CD4-positive, alpha-beta T cell (primary cell): ENCODE measurements around the gene C4orf51. TPM values are rescaled to one million over a fixed set of nuclear protein-coding genes. Genes with fewer than 3 reads are reported as not detected.

Experiments
- ATAC-seq: fragments of 200-7000 bp; cut with Tn5 transposase; one replicate; pipeline ENCODE4 v1.10.0; 2022; ENCODE audit warnings: mild to moderate bottlenecking; ENCODE audit not compliant: poor library complexity
- CTCF ChIA-PET: fragments of 350-600 bp; sonication (Branson Sonifier 250); formaldehyde crosslinking; loops from one replicate; lab custom pipeline; 2021; ENCODE audit warnings: antibody characterized with exemption, inconsistent platforms; lab: Charles Lee
- POLR2A ChIA-PET: fragments of 350-600 bp; sonication (Branson Sonifier 250); formaldehyde crosslinking; loops from one replicate; lab custom pipeline; 2021; ENCODE audit warnings: antibody characterized with exemption, inconsistent platforms; lab: Charles Lee
- DNase-seq, 14 experiments: peaks; one replicate each; pipeline ENCODE4 v3.0.0-alpha.2; 2013 to 2020; ENCODE audit warnings: mixed read lengths in 2 of 14
- H3K27ac ChIP-seq, 2 donors: one replicate each; pipeline versions ENCODE4 v1.5.1 to v1.7.0; 2013; ENCODE audit warnings: low read length in 2 of 2, low read depth in 1 of 2, mild to moderate bottlenecking in 1 of 2
- H3K27me3 ChIP-seq, 2 experiments: 1 replicate in 1 of 2; 2 replicates in 1 of 2; pipeline versions ENCODE4 v1.6.1 to v1.7.0; 2013; ENCODE audit warnings: low read length in 2 of 2, control low read depth in 1 of 2, mild to moderate bottlenecking in 1 of 2, moderate library complexity in 1 of 2; ENCODE audit not compliant: insufficient read depth in 2 of 2, control insufficient read depth in 1 of 2
- H3K36me3 ChIP-seq: one replicate; pipeline ENCODE4 v1.6.1; 2013; ENCODE audit warnings: low read length, control low read depth; ENCODE audit not compliant: insufficient read depth
- H3K4me1 ChIP-seq: one replicate; pipeline ENCODE4 v1.6.1; 2013; ENCODE audit warnings: low read length, control low read depth; ENCODE audit not compliant: insufficient read depth
- H3K4me3 ChIP-seq: one replicate; pipeline ENCODE4 v1.5.1; 2013; ENCODE audit warnings: mild to moderate bottlenecking, low read length, moderate library complexity
- H3K9me3 ChIP-seq, 2 experiments: 1 replicate in 1 of 2; 2 replicates in 1 of 2; pipeline versions ENCODE4 v1.6.1 to v1.7.0; 2013; ENCODE audit warnings: low read length in 2 of 2, mild to moderate bottlenecking in 2 of 2, control low read depth in 1 of 2, moderate library complexity in 1 of 2; ENCODE audit not compliant: control insufficient read depth in 1 of 2, insufficient read depth in 1 of 2
- H3K27ac Mint-ChIP-seq: one replicate; pipeline ENCODE4 v1.8.0; 2020; ENCODE audit warnings: mixed read lengths
- H3K27me3 Mint-ChIP-seq: one replicate; pipeline ENCODE4 v1.8.0; 2021; ENCODE audit warnings: mixed read lengths
- H3K36me3 Mint-ChIP-seq: one replicate; pipeline ENCODE4 v1.8.0; 2021; ENCODE audit warnings: low read depth, mixed read lengths
- H3K4me1 Mint-ChIP-seq: one replicate; pipeline ENCODE4 v1.8.0; 2021; ENCODE audit warnings: low read depth, mixed read lengths
- H3K4me3 Mint-ChIP-seq: one replicate; pipeline ENCODE4 v1.8.0; 2020; ENCODE audit warnings: mild to moderate bottlenecking, mixed read lengths
- H3K9me3 Mint-ChIP-seq: one replicate; pipeline ENCODE4 v1.8.0; 2020; ENCODE audit warnings: mixed read lengths
- intact Hi-C, 2 experiments: fragments of 100-400 bp; cut with DNase I in 1 of 2; cut with micrococcal nuclease in 1 of 2; formaldehyde crosslinking; loops; one replicate each; pipeline versions ENCODE4 v1.15.1 to v1.9.0; 2023 to 2025; cut with DNase I, micrococcal nuclease
- total RNA-seq, 174 experiments: library from RNA in 2 of 174; stranded (reverse) in 2 of 174; gene quantifications; one replicate each; pipeline ENCODE4 v1.2.3 and lab custom pipeline; 2021 to 2026
- TF ChIP-seq, protein P1 (sequence below): fragments of 200-600 bp; IDR thresholded peaks from one replicate; pipeline ENCODE4 v1.8.0; 2022; ENCODE audit warnings: antibody characterized with exemption, mild to moderate bottlenecking

C4orf51 gene
- total RNA-seq, 2 experiments from 2014 or later = not detected

GRCh38 chr4:145781351-145781750 is 101.4 kb downstream of the C4orf51 start:
- Mint-ChIP-seq H3K27ac (no peak overlapping the region), H3K9me3 (peaks cover 5% of the 10 kb centered on the region), H3K27me3 (no peaks in the 10 kb centered on the region), H3K4me1 (no peaks in the 10 kb centered on the region), H3K4me3 (no peak overlapping the region), H3K36me3 (peaks cover 59% of the 10 kb centered on the region)
- CTCF ChIA-PET = no interaction called here
- Histone ChIP-seq H3K36me3 (no peaks in the 10 kb centered on the region), H3K4me3 (no peak overlapping the region), H3K4me1 (no peaks in the 10 kb centered on the region), H3K27ac (no peak overlapping the region), H3K27me3 (no peaks in the 10 kb centered on the region), H3K9me3 (no peaks in the 10 kb centered on the region)
- POLR2A ChIA-PET = no interaction called here
- DNase-seq (no peak), ATAC-seq (no peak)
- TF ChIP-seq, protein P1, sequence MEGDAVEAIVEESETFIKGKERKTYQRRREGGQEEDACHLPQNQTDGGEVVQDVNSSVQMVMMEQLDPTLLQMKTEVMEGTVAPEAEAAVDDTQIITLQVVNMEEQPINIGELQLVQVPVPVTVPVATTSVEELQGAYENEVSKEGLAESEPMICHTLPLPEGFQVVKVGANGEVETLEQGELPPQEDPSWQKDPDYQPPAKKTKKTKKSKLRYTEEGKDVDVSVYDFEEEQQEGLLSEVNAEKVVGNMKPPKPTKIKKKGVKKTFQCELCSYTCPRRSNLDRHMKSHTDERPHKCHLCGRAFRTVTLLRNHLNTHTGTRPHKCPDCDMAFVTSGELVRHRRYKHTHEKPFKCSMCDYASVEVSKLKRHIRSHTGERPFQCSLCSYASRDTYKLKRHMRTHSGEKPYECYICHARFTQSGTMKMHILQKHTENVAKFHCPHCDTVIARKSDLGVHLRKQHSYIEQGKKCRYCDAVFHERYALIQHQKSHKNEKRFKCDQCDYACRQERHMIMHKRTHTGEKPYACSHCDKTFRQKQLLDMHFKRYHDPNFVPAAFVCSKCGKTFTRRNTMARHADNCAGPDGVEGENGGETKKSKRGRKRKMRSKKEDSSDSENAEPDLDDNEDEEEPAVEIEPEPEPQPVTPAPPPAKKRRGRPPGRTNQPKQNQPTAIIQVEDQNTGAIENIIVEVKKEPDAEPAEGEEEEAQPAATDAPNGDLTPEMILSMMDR = no peak
- intact Hi-C loops = no loop called here

Other genes with a start within 250 kb of the C4orf51 start
- 10 to 100 TPM in 1 of 2 experiments, 1 to 10 TPM in 1; 9.7 to 11.5 TPM for gene SMAD1, start 198.3 kb upstream of the C4orf51 start, total RNA-seq
- gene MMAA, start 60.8 kb upstream of the C4orf51 start, total RNA-seq = 1 to 10 TPM; 7.0 to 7.2 TPM